ENCODE results near the gene RNF207. TPM values are rescaled to one million over a fixed set of nuclear protein-coding genes. Genes with fewer than 3 reads are reported as not detected.

Gene RNF207
- total and polyA plus RNA-seq, 10 of the 15 experiments (the other 5 are each of a cell fraction or from before 2014, with no cell fraction given): 1.7 to 36.4 (median 13.1) TPM

DNA sequence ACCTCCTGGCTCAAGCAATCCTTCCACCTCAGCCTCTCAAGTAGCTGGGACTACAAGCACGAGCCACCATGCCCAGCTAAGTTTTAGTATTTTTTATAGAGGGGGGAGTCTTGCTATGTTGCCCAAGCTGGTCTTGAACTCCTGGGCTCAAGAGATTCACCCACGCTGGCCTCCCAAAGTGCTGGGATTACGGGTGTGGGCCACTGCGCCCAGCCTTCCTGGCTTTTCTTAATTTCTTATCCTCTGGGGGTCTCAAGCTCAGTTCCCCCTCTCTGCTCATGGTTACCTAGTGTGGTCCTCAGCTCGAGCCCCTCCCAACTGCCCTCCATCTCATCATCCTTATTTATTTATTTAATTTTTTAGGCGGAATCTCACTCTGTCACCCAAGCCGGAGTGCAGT, 3.7 kb upstream of the RNF207 start (continued):
- TF ChIP-seq, protein P1, sequence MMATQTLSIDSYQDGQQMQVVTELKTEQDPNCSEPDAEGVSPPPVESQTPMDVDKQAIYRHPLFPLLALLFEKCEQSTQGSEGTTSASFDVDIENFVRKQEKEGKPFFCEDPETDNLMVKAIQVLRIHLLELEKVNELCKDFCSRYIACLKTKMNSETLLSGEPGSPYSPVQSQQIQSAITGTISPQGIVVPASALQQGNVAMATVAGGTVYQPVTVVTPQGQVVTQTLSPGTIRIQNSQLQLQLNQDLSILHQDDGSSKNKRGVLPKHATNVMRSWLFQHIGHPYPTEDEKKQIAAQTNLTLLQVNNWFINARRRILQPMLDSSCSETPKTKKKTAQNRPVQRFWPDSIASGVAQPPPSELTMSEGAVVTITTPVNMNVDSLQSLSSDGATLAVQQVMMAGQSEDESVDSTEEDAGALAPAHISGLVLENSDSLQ (IDR thresholded peaks at IDR 0.05): no peak
- TF ChIP-seq SP1 (IDR thresholded peaks at IDR 0.05; ENCODE audit: low read depth, low read length): no peak
- no peak for TF ChIP-seq DPF2 (IDR thresholded peaks at IDR 0.05)
- TF ChIP-seq SMAD5 (IDR thresholded peaks at IDR 0.05; ENCODE audit: low read depth): no peak
- no peak for TF ChIP-seq EP300 (IDR thresholded peaks at IDR 0.05; ENCODE audit: borderline replicate concordance in 1 of 2, control insufficient read depth in 1 of 2, low read depth in 2 of 2, low read length in 2 of 2)
- no peak for TF ChIP-seq BHLHE40 (IDR thresholded peaks at IDR 0.05; ENCODE audit: borderline replicate concordance in 1 of 2, low read depth in 2 of 2, low read length in 1 of 2)
- no peak for TF ChIP-seq CHD2 (IDR thresholded peaks at IDR 0.05; ENCODE audit: borderline replicate concordance, low read depth, low read length)
- TF ChIP-seq HDGF (IDR thresholded peaks at IDR 0.05): no peak
- no peak for TF ChIP-seq MTA3 (IDR thresholded peaks at IDR 0.05; ENCODE audit: borderline replicate concordance, low read length)
- no peak for TF ChIP-seq CBFB (IDR thresholded peaks at IDR 0.05; ENCODE audit: low read depth)
- TF ChIP-seq, protein P2, sequence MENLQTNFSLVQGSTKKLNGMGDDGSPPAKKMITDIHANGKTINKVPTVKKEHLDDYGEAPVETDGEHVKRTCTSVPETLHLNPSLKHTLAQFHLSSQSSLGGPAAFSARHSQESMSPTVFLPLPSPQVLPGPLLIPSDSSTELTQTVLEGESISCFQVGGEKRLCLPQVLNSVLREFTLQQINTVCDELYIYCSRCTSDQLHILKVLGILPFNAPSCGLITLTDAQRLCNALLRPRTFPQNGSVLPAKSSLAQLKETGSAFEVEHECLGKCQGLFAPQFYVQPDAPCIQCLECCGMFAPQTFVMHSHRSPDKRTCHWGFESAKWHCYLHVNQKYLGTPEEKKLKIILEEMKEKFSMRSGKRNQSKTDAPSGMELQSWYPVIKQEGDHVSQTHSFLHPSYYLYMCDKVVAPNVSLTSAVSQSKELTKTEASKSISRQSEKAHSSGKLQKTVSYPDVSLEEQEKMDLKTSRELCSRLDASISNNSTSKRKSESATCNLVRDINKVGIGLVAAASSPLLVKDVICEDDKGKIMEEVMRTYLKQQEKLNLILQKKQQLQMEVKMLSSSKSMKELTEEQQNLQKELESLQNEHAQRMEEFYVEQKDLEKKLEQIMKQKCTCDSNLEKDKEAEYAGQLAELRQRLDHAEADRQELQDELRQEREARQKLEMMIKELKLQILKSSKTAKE (IDR thresholded peaks at IDR 0.05; ENCODE audit: low read depth, poor library complexity, severe bottlenecking): no peak
- no peak for TF ChIP-seq RBBP5 (conservative IDR thresholded peaks at IDR 0.05)
- no peak for TF ChIP-seq GATAD2B (conservative IDR thresholded peaks at IDR 0.05; ENCODE audit: low read depth)
- TF ChIP-seq, protein P3, sequence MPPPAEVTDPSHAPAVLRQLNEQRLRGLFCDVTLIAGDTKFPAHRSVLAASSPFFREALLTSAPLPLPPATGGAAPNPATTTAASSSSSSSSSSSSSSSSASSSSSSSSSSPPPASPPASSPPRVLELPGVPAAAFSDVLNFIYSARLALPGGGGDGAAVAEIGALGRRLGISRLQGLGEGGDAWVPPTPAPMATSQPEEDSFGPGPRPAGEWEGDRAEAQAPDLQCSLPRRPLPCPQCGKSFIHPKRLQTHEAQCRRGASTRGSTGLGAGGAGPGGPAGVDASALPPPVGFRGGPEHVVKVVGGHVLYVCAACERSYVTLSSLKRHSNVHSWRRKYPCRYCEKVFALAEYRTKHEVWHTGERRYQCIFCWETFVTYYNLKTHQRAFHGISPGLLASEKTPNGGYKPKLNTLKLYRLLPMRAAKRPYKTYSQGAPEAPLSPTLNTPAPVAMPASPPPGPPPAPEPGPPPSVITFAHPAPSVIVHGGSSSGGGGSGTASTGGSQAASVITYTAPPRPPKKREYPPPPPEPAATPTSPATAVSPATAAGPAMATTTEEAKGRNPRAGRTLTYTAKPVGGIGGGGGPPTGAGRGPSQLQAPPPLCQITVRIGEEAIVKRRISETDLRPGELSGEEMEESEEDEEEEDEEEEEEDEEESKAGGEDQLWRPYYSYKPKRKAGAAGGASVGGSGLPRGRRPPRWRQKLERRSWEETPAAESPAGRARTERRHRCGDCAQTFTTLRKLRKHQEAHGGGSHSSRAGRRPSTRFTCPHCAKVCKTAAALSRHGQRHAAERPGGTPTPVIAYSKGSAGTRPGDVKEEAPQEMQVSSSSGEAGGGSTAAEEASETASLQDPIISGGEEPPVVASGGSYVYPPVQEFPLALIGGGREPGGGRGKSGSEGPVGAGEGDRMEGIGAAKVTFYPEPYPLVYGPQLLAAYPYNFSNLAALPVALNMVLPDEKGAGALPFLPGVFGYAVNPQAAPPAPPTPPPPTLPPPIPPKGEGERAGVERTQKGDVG (CRISPR knock-in tag; IDR thresholded peaks at IDR 0.05): no peak

All from GM12878 (cell line).